GM19193 (cell line): ENCODE results near the gene SUSD3.

Experiments
- POLR2A ChIP-seq: IDR thresholded peaks from 4 replicates; pipeline ENCODE4 v1.6.1; 2011; ENCODE audit not compliant: insufficient read depth, insufficient read length; ENCODE audit errors: extremely low read depth

SUSD3 gene

DNA sequence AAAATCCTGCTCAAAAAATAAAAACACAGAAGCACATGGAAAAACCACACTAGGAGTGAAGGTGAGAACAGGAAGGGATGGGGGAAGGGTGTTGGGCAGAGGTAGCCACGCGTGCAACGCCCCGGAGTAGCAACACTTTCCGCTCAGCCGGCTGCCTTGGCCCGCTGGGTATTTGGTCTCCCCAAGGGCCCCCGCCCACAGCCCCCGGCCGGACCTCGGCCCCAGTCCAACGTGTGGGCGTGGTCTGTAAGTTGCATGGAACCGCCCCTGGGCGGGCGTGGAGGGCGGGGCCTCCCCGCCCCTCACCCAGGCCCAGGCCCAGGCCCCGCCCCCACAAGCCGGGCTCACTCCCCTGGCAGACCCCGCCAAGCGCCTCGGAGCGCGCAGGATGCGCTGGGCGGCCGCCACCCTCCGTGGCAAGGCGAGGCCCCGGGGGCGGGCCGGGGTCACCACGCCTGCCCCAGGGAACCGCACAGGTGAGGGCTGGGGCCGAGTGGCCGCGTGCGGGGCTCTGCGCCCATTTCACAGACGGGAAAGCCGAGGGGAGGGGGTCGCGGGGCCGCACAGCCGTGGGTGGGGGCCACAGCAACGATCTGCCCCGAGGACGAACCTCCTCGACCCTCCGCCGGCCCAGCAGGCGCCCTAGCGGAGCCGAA is at the start of gene SUSD3:
Gene SUSD3 (plus strand): TSS at position 347 of the 656 bp plus-strand sequence. CDS start 42 bp downstream, at position 389.
- TF ChIP-seq POLR2A, result peak; percentile 68

DNA sequence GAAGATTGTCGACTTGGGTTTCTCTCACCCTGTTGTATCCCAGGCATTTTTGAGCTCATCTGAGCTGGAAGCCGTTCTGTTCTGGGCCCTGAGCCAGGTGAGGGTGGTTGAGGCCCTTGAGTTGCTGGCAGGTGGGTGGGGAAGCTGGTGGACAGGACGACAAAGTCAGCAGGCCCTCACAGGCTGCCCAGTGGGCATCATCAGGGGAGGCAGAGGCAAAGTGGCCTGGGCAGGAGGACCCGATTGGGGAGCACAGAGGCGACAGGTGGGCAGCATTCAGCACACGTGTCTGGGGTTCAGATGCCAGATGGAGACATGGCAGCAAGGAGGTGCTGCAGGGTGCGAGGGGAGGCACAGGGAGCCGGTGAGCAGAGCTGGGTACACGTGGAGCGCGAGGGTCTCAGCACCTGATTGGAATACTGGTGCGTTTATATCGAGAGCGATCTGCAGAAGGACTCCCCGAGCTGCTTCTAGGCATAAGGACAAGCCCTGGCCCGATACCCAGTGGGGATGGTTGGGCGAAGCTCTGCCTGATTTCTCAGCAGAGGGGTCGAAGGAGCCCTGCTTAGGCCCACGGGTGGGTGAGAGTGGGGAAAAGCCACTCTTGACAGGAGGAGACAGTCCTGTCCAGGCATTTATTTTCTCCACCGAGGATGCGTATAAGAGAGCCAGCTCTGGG is 49.0 kb upstream of the SUSD3 start:
- no peak for TF ChIP-seq POLR2A

DNA sequence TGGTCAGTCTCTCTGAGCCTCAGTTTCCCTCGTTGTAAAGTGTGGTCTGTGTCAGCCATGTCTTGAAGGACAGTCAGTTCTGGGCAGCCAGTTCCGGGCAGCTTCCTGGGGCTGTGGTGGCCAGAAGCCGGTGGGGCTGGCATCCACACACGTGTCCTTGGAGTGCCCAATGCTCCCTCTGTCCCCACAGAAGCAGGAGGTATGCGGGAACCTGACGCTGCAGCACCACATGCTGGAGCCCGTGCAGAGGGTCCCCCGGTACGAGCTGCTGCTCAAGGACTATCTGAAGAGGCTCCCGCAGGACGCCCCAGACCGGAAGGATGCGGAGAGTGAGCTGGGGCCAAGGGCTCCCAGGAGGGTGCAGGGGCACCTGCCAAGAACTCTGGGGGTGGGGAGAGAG is 48.4 kb upstream of the SUSD3 start:
- TF ChIP-seq POLR2A, result no peak

DNA sequence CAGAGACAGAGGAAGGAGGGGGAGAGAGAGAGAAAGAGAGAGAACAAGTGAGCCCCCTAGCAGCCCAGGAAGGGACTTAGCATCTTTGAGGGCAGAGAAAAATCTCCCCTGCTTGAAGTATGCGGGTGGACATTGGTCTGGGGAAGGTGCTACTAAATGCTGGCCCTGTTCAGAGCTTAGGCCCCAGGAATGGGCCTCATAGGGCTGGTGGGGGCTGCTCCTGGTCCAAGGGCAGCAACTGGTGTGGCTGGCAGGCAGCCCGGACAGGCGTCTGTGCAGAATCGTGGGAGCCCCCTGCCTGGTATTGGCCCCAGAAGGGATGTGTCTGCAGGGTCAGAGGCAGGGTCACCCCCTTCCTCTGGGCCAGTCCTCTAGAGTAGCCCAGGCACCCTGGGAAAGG is 47.8 kb upstream of the SUSD3 start:
- no peak for TF ChIP-seq POLR2A

DNA sequence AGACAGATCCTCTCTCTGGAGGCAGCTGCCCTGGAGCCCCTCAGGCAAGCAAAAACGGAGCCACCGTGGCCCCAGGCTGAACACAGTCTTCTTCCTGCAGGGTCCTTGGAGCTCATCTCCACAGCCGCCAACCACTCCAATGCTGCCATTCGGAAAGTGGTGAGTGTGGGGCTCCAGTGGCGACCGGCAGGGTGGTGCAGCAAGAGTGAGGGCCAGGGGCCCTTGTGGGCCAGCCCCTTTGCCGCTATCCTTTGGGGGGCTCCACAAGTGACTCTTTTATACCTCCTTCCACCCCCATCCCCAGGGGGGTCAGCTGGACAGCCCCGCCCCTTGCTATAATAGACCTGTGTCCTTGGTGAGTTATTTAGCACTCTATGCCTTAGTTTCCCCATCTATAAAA is 47.4 kb upstream of the SUSD3 start:
- no peak for TF ChIP-seq POLR2A

DNA sequence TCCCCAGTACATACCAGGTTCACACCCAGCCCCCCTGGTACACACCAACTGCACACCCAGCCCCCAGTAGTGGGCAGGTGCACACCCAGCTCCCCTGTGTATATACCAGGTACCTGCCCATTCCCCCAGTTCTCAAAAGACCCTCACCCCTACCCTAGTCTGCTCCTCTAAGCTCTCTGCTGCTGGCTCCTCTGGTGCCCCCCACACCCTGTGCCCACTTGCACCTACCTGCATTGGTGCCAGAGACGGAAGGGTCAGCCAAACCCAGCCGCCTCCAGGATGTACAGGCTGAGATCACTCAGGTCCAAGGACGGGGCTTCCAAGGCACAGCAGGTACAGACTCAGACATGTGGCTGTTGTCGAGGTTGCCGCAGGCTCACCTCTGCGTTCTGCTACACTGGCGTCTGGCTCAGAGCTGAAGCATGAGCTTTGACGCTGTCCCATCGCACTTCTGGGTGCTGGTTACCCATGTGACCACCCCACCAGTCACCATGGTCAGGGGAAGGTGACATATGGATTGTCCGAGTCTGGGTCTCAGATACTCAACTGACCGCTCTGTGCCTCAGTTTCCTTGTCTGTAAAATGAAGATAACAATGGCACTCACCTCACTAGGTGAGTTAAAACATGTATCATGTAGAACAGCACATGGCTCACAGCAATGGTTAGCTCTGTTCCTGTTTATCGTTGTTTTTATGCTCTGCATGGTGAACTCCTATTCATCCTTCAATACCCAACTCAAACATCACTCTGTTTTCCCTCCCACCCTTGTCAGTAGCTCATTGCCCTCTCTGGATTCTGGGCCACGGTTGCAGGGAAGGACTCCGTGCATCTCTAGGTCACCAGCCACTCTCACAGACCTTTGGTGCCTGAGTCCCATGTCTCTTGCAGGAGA is 45.3 kb upstream of the SUSD3 start:
- TF ChIP-seq POLR2A, result no peak

DNA sequence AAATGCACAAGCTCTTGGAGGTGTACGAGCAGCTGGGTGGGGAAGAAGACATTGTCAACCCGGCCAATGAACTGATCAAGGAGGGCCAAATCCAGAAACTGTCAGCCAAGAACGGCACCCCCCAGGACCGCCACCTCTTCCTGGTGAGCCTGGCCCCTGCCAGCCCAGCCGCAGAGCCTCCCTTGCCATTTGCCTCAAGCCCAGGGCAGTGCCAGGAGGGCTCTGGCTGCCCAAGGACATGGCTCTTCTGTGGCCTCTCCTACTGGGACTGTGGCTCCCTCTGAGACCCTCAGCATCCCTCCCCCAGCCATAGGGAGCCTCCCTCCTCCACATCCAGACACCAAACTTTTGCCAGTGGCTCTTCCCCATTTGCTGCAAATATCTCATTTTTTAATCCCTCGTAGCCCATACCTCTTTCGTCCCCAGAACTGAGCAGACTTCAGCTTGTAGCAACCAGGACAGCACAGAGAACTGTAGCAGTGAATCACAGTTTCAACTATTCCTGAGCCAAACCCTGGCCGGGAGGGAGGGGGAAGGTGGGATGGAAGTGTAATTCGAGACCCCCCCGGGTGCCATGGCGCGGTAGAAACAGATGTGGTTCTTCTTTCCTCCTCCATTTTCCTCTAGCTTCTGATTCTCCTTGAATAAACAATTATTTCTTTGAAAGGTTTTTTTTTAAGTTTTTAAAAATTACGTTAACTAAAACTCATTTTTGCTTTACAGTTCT is 44.5 kb upstream of the SUSD3 start:
- no peak for TF ChIP-seq POLR2A

DNA sequence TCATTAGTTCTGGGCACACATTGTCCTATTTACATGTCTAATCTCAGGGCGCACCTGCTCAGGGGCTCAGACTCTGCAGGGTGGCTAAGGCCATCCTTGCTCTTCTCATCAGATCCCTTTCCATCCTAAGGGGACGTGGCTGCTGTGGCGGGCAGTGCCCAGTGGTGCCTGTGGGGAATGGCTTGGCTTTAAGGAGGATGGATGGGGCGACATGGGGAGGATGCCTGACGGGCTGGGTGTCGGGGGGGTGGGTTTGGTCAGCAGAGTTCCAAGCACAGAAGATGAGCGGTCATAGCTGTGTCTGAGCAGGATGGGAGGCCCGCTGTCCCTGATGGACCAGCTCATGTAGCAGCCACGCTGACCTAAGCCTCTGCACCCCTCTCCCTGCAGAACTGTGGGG is 40.9 kb upstream of the SUSD3 start:
- TF ChIP-seq POLR2A, result no peak

DNA sequence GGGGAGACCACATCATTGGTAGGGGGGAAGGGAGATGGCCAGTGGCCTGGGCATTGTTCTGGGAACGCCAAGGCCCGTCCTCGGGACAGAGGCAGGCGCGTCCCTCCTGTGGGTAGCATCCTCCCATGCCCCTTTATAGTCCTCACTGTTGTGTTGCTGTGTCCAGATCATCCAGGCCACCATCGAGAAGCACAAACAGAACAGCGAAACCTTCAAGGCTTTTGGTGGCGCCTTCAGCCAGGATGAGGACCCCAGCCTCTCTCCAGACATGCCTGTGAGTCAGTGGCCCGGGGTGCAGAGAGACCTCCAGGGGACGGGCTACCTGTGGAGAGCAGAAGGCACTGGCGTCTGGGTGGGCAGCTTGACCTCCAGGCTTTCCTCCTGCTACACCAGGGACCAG is 38.4 kb upstream of the SUSD3 start:
- no peak for TF ChIP-seq POLR2A

DNA sequence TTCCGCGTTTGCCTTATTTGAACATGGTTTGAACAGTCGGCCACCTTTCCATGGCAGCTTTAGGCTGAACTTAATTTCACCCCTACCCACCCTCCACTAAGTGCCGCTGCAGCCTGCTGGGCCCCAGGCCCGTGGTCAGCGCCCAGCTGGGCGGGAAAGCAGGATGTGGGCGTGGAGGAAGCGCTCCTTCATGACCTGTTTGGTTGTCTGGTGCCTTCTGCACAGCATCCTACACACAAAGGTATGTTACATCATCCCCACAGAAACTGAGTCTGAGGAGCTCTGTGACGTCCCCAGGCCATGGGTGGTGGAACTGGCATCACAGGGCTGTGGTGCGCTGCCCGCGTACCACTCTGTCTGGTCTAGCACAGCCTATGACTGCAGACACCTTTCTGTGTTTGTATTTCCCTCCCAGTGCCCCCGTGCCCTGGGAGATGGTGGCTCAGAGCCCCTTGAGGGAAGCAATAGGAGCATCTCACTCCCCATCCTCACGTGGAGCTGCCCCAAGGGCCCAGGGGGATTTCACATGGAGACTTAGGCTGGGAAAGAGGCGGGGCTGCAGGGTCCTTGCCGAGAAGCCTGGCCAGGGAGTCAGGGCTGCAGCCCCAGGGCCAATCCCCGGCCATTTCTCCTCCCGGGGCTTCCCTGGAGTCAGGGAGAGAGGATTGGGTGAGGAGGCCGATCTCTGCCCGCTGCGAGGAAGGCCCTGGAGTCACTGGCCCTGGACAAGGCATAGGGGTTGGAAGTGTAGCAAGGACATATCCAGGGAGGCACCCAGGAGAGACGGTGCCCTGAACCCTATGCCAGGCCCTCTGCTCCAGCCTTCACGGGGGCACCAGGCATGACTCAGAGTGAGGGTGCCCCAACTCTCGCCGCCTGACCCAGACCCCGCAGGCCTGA is 37.5 kb upstream of the SUSD3 start:
- TF ChIP-seq POLR2A, result no peak

DNA sequence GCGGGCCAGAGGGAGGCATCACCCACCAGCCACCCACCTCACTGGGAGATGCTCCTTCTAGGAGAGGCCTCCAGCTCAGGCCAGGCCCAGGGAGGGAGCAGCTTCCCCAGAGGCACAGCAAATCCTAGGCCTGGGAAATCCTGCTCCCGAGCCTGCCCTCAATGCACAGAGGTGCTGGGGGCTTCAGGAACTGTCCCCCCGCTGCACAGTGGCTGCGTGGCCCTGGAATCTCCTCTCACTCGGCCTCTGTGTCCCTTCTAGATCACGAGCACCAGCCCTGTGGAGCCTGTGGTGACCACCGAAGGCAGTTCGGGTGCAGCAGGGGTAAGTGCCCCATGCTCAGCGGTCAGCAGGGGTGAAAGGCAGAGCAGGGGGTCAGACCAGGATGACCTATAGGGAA is 36.4 kb upstream of the SUSD3 start:
- TF ChIP-seq POLR2A, result no peak

DNA sequence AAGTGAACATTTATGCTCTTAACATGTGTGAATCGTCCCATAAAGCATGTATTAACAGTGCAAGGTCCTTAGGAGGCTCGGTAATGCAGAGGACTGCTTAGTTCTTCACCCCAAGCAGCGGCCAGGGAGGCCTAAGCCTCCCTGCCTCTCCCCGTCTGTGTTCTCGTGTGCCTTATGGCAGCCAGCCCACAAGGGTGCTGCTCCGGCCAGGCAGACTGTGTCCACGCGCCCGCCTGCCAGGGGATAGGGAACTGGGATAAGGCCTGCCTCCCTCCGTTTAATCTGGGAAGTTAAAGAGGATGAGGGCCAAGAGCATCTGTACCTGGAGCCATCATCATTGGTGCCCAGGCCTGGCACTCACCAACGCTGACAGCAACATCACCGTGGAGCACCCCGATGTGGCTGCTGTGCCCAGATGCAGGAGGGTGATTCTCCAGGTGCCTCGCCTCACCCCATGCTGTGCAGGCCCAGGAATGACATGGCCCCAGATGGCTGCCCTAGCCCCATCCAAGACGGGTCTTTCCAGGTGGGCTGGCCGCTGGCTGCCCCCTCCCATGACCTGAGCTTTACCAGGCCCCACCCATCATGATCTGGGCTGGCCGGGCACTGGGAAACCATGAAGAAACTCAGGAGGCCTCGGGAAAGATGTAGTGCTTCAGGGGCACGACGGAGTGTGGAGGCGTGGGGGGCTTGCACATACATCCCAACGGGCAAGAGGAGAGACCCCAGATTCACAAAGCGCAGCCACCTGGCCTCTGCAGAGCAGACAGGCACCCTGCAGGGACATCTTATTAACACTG is 35.6 kb upstream of the SUSD3 start:
- no peak for TF ChIP-seq POLR2A

DNA sequence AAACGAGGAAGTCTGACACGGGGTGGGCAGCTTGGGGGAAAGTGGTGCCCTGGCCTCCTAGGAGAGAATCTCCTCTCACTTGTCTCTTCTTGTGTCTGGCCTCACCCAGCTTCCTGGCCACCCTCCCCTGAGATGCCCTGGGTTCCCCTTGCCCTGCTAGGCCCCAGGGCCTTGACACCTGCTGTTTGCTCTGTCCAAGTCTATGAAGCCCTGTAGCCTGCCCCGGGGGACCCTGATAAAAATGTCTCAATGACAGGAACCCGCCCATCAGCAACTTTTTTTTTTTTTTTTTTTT is 35.0 kb upstream of the SUSD3 start:
- no peak for TF ChIP-seq POLR2A

DNA sequence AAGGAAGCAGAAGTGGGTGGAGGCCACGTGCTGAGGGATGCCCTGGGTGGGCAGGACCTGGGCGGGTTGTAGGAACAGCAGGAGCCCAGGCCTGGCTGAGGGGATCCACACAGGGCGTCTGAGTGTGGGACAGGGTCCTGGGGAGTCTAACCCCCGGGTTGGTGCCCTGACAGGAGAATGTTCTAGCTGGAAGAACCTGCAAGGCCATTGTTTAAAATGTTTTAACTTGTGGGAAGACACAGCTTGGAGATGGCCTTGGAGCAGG is 33.9 kb upstream of the SUSD3 start:
- TF ChIP-seq POLR2A, result no peak
